Measurements from ENCODE around the gene BDKRB1. TPM values are rescaled to one million over a fixed set of nuclear protein-coding genes. Genes with fewer than 3 reads are reported as not detected.
A peak's percentile ranks its signal among the peaks of the same experiment; 100 is the strongest.

The BDKRB1 gene
- total RNA-seq, 6 experiments from 2014 or later: 0.31 TPM; not detected in 5

- peak in 3 of 4 donors; percentile 21 to 35 (median 26) for ATAC-seq
- H3K4me3 ChIP-seq: peak overlapping the region in 1 of 3 donors; percentile 14
These were observed 11.3 kb downstream of the BDKRB1 start for GRCh38 chr14:96267336-96267735.

GRCh38 chr14:96267916-96268315, 11.9 kb downstream of the BDKRB1 start:
- TF ChIP-seq POLR2A (IDR thresholded peaks at IDR 0.05): no peak
- TF ChIP-seq CTCF (IDR thresholded peaks at IDR 0.05): no peak
- intact Hi-C loops (cut with DNase I): loop anchor here in 1 of 2 donors (5.0 kb wide), 1 partner anchor 166 kb away; no protein-coding TSS in a partner anchor
- ATAC-seq (peak in 1 of 4 donors; percentile 8), DNase-seq (no peak)
- Histone ChIP-seq H3K27me3 (no peaks in the 10 kb centered on the region), H3K4me1 (peaks cover 0 to 11% (median 0%) of the 10 kb centered on the region in 4 donors), H3K36me3 (no peaks in the 10 kb centered on the region), H3K4me3 (peak overlapping the region in 1 of 3 donors; percentile 14), H3K27ac (no peak overlapping the region), H3K9me3 (no peaks in the 10 kb centered on the region)
- 70% methylated on average over 2 of the region's 5 CpGs for WGBS (ENCODE audit: insufficient coverage, low coverage, low lambda C conversion rate, missing lambda C conversion rate)

More at GRCh38 chr14:96267336-96267735, 11.3 kb downstream of the BDKRB1 start:
- TF ChIP-seq CTCF (IDR thresholded peaks at IDR 0.05) (no peak), POLR2A (IDR thresholded peaks at IDR 0.05) (no peak)
- Histone ChIP-seq H3K27ac (no peak overlapping the region), H3K36me3 (no peaks in the 10 kb centered on the region), H3K4me1 (peaks cover 0 to 11% (median 0%) of the 10 kb centered on the region in 4 donors), H3K9me3 (no peaks in the 10 kb centered on the region), H3K27me3 (no peaks in the 10 kb centered on the region)
- 40% methylated on average over 1 of the region's 3 CpGs for WGBS (ENCODE audit: insufficient coverage, low coverage, low lambda C conversion rate, missing lambda C conversion rate)
- peak in 1 of 3 donors; percentile 50 for DNase-seq
- intact Hi-C loops (cut with DNase I): loop anchor here in 1 of 2 donors (5.0 kb wide), 1 partner anchor 165 kb away; no protein-coding TSS in a partner anchor

GRCh38 chr14:96268431-96269358, 12.7 kb downstream of the BDKRB1 start:
- ATAC-seq (peak; percentile 52 to 80 (median 76)), DNase-seq (peak in 1 of 3 donors; percentile 70)
- intact Hi-C loops (cut with DNase I): loop anchor here in 1 of 2 donors (5.0 kb wide), 1 partner anchor 166 kb away; no protein-coding TSS in a partner anchor
- peak overlapping the region in 1 of 3 donors; percentile 40 for H3K27ac ChIP-seq
- H3K4me1 ChIP-seq: peaks cover 0 to 11% (median 0%) of the 10 kb centered on the region in 4 donors
- TF ChIP-seq POLR2A (IDR thresholded peaks at IDR 0.05): no peak
- TF ChIP-seq CTCF (IDR thresholded peaks at IDR 0.05): no peak
- peak overlapping the region in 1 of 3 donors; percentile 14 for H3K4me3 ChIP-seq
- WGBS (ENCODE audit: insufficient coverage, low coverage, low lambda C conversion rate, missing lambda C conversion rate): 56% methylated on average over 15 of the region's 22 CpGs
- H3K27me3 ChIP-seq: no peaks in the 10 kb centered on the region
- no peaks in the 10 kb centered on the region for H3K9me3 ChIP-seq
- no peaks in the 10 kb centered on the region for H3K36me3 ChIP-seq

- intact Hi-C loops (cut with DNase I): loop anchor here in 1 of 2 donors (5.0 kb wide), 1 partner anchor 167 kb away; no protein-coding TSS in a partner anchor
- DNase-seq (no peak), ATAC-seq (peak in 2 of 4 donors; percentile 5 to 19)
- H3K27ac ChIP-seq: peak overlapping the region in 1 of 3 donors; percentile 16
- H3K4me3 ChIP-seq: no peak overlapping the region
- H3K4me1 ChIP-seq: peaks cover 0 to 11% (median 0%) of the 10 kb centered on the region in 4 donors
- no peak for TF ChIP-seq POLR2A (IDR thresholded peaks at IDR 0.05)
- TF ChIP-seq CTCF (IDR thresholded peaks at IDR 0.05): no peak
- H3K27me3 ChIP-seq: no peaks in the 10 kb centered on the region
- 86% methylated on average over 10 of the region's 10 CpGs for WGBS (ENCODE audit: insufficient coverage, low coverage, low lambda C conversion rate, missing lambda C conversion rate)
- no peaks in the 10 kb centered on the region for H3K9me3 ChIP-seq
- H3K36me3 ChIP-seq: no peaks in the 10 kb centered on the region
These were observed 13.3 kb downstream of the BDKRB1 start for GRCh38 chr14:96269359-96269710.
